SH-SY5Y (cell line): ENCODE results near the gene MPPED1.

Experiments used
- GATA2 ChIP-seq: IDR thresholded peaks from 2 replicates; pipeline ENCODE4 v1.6.1; 2011; ENCODE audit warnings: mild to moderate bottlenecking, low read depth, low read length
- GATA3 ChIP-seq: IDR thresholded peaks from 2 replicates; pipeline ENCODE4 v1.6.1; 2011; ENCODE audit warnings: low read depth, mild to moderate bottlenecking, low read length, moderate library complexity

Gene MPPED1

GRCh38 chr22:43544289-43544673 lies 132.5 kb downstream of the MPPED1 start:
- TF ChIP-seq GATA3 (no peak), GATA2 (no peak)

GRCh38 chr22:43546186-43546585 lies 134.4 kb downstream of the MPPED1 start:
- TF ChIP-seq GATA3: no peak
- TF ChIP-seq GATA2: no peak

- TF ChIP-seq GATA3 (no peak), GATA2 (no peak)
Measured at GRCh38 chr22:43550024-43550620, 138.3 kb downstream of the MPPED1 start.

GRCh38 chr22:43550672-43551071 lies 138.9 kb downstream of the MPPED1 start:
- TF ChIP-seq GATA3 (no peak), GATA2 (no peak)

GRCh38 chr22:43553451-43554258 lies 141.8 kb downstream of the MPPED1 start:
- TF ChIP-seq GATA3: no peak
- TF ChIP-seq GATA2: no peak

- TF ChIP-seq GATA3 (no peak), GATA2 (no peak)
Measured at GRCh38 chr22:43554259-43554636, 142.4 kb downstream of the MPPED1 start.

- TF ChIP-seq GATA2 (no peak), GATA3 (no peak)
Measured at GRCh38 chr22:43554694-43555365, 143.0 kb downstream of the MPPED1 start.

- no peak for TF ChIP-seq GATA2
- no peak for TF ChIP-seq GATA3
Measured at GRCh38 chr22:43555561-43556515, 144.0 kb downstream of the MPPED1 start.
